Ovary (tissue), 9 donors: ENCODE measurements around the gene EFNA5. TPM values are rescaled to one million over a fixed set of nuclear protein-coding genes. Genes with fewer than 3 reads are reported as not detected.

Experiments used
- DNase-seq, 5 donors: peaks; one replicate each; pipeline ENCODE4 v3.0.0-alpha.2; 2019 to 2020
- H3K27ac ChIP-seq, 2 donors: fragments of 200-600 bp; one replicate each; pipeline versions ENCODE4 v1.5.1 to v1.8.0; 2019 to 2022
- H3K27me3 ChIP-seq: fragments of 200-600 bp; one replicate; pipeline ENCODE4 v1.8.0; 2022
- H3K36me3 ChIP-seq: fragments of 200-600 bp; sonication (generic); one replicate; pipeline ENCODE4 v1.5.1; 2019
- H3K4me1 ChIP-seq: one replicate; pipeline ENCODE4 v1.8.1; 2013; ENCODE audit warnings: mild to moderate bottlenecking, moderate library complexity; ENCODE audit not compliant: insufficient read depth
- H3K4me3 ChIP-seq: fragments of 200-600 bp; sonication (generic); one replicate; pipeline ENCODE4 v1.5.1; 2017
- H3K9me3 ChIP-seq, 2 donors: fragments of 200-600 bp in 1 of 2; sonication (generic) in 1 of 2; one replicate each; pipeline versions ENCODE4 v1.5.1 to v1.8.1; 2013 to 2019; ENCODE audit warnings: mild to moderate bottlenecking in 1 of 2, moderate library complexity in 1 of 2
- EP300 ChIP-seq: sonication (generic); formaldehyde crosslinking; IDR thresholded peaks from one replicate; pipeline ENCODE4 v1.6.1; 2017; ENCODE audit warnings: antibody characterized with exemption
- POLR2A ChIP-seq: fragments of 450-650 bp; IDR thresholded peaks from one replicate; pipeline ENCODE4 v1.6.1; 2017; ENCODE audit warnings: antibody characterized with exemption, mild to moderate bottlenecking, moderate library complexity
- WGBS, 3 donors: extraction: QIAGEN DNeasy Blood & Tissue Kit in 1 of 3; methylation state at CpG; one replicate each; pipeline versions ENCODE4 v1.1.5 to v1.1.7; 2013 to 2017; 5-methylcytosine and 5-hydroxymethylcytosine counted together
- intact Hi-C, 4 donors: fragments of 100-400 bp; cut with DNase I; formaldehyde crosslinking; loops; one replicate each; pipeline versions ENCODE4 v1.11.0 to v1.15.1; 2022 to 2023
- polyA plus RNA-seq, 2 donors: library from polyadenylated mRNA; stranded (reverse); fragments of 200-250 nt in 1 of 2; fragments of 350-450 nt in 1 of 2; fragmentation: Illumina TruSeq in 1 of 2; extraction: RNeasy Lipid Tissue Mini Kit (QIAGEN cat#74804) in 1 of 2; gene quantifications; one replicate each; pipeline ENCODE4 v1.2.3, GENCODE V29; 2013 to 2014
- total RNA-seq, 7 donors: library from RNA; depleted of rRNA in 2 of 7; stranded (reverse); fragments of >200 nt in 2 of 7; fragmentation: NEBNext Ultra II Directional in 3 of 7; extraction: Animal tissue kit (Norgen Biotek cat#: 25700) in 3 of 7; gene quantifications; one replicate each; pipeline versions ENCODE4 v1.1.0 to v1.2.4, GENCODE V29; 2016 to 2023
- TF ChIP-seq, protein P1 (sequence below), 3 donors: fragments of 450-650 bp in 2 of 3; fragments of 200-600 bp in 1 of 3; IDR thresholded peaks; one replicate each; pipeline versions ENCODE4 v1.5.1 to v1.8.0; 2016 to 2022; ENCODE audit warnings: antibody characterized with exemption in 3 of 3, mild to moderate bottlenecking in 1 of 3
- donor health status: DM: no; HTN: no; CAD: no; lungs with moderate emphysema.
- donor health status: DM: no; HTN: no; CAD: no.
- donor health status: Bipolar disorder and iron deficiency.
- donor health status: DM: yes; HTN: yes; CAD: no.
- donor health status: DM: no; HTN: no; CAD: no.
- donor health status: DM: yes; HTN: yes; CAD: no.

The EFNA5 gene
- total and polyA plus RNA-seq, 9 donors: 1.5 to 20.6 (median 7.7) TPM

DNA sequence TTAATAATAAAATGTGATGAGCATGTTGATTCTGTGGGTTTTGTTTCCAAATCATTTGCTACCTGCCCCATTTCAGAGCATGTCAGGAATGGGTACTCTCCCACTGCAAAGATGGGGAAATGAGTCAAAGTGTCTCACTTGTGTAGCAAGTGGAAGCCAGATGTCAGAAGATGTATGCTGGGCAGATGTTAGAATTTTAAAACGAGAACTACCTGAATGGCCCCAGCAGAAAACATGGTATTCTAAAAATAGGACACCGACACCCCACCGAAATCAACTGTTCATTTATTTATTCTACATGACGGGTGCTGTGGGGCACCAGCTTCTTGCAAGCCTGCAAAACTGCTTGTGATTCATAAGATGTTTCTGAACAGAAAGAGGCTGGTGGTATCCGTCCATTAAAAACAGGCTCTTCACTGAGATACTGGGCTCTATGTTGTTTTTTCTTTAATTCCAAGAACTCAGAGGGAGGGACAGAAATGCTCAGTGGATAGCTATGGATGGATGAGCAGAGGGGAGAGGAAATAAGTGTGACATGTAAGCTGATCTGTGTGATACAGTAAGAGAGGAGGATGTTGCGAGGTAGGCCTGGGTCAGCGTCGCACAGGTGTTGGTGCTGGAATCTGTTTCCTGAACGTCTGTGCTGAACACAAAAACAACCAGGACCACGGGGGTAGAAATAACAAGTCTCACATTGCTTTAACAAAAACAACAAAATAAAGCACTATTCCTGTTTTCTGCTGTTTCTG, 157.2 kb downstream of the EFNA5 start:
- Histone ChIP-seq H3K36me3 (no peaks in the 10 kb centered on the region), H3K27me3 (no peaks in the 10 kb centered on the region), H3K4me3 (no peak overlapping the region), H3K9me3 (no peaks in the 10 kb centered on the region), H3K27ac (no peak overlapping the region), H3K4me1 (no peaks in the 10 kb centered on the region)
- 69 to 74% (median 71%) methylated on average over 10 of the region's 10 CpGs for WGBS, 3 donors
- intact Hi-C loops: no loop called here
- TF ChIP-seq EP300 (no peak), POLR2A (no peak)
- TF ChIP-seq, protein P1, sequence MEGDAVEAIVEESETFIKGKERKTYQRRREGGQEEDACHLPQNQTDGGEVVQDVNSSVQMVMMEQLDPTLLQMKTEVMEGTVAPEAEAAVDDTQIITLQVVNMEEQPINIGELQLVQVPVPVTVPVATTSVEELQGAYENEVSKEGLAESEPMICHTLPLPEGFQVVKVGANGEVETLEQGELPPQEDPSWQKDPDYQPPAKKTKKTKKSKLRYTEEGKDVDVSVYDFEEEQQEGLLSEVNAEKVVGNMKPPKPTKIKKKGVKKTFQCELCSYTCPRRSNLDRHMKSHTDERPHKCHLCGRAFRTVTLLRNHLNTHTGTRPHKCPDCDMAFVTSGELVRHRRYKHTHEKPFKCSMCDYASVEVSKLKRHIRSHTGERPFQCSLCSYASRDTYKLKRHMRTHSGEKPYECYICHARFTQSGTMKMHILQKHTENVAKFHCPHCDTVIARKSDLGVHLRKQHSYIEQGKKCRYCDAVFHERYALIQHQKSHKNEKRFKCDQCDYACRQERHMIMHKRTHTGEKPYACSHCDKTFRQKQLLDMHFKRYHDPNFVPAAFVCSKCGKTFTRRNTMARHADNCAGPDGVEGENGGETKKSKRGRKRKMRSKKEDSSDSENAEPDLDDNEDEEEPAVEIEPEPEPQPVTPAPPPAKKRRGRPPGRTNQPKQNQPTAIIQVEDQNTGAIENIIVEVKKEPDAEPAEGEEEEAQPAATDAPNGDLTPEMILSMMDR (IDR thresholded peaks at IDR 0.05): no peak
- DNase-seq: no peak

DNA sequence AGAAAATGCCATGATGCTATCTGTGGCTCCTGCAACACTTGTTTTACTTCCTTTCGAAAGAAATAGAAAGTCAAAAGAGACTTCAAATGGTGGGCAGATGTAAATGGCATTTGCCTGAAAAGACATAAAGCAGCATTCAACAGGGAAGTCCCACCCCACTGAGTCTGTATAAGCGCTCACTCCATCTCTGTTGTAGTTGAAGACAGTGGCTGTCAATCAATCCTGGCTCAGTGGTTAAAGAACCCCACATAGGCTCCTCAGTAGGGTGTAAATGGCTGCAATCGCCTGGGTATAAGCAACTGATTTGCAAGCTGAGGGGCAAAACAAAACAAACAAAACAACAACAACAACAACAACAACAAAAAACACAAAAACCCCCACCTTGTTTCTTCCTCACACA, 158.7 kb downstream of the EFNA5 start:
- H3K4me3 ChIP-seq: no peak overlapping the region
- no peaks in the 10 kb centered on the region for H3K36me3 ChIP-seq
- intact Hi-C loops: no loop called here
- no peaks in the 10 kb centered on the region for H3K27me3 ChIP-seq
- TF ChIP-seq POLR2A (no peak), EP300 (no peak)
- TF ChIP-seq, protein P1 (IDR thresholded peaks at IDR 0.05): no peak
- DNase-seq: no peak
- H3K9me3 ChIP-seq: no peaks in the 10 kb centered on the region
- H3K27ac ChIP-seq: no peak overlapping the region
- 96 to 98% (median 97%) methylated on average over 3 of the region's 3 CpGs for WGBS, 3 donors
- H3K4me1 ChIP-seq: no peaks in the 10 kb centered on the region

DNA sequence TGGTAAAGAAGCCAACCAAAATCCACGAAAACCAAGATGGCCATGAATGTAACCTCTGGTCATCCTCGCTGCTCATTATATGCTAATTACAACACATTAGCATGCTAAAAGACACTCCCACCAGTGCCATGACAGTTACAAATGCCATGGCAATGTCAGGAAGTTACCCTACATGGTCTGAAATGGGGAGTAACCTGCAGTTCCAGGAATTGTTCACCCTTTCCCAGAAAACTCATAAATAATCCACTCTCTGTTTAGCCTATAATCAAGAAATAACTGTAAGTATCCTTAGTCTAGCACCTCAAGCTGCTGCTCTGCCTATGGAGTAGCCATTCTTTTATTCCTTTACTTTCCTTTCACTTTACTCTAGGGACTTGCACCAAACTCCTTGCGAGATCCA, 160.6 kb downstream of the EFNA5 start:
- WGBS, 3 donors: 84 to 89% (median 88%) methylated on average over 3 of the region's 3 CpGs

DNA sequence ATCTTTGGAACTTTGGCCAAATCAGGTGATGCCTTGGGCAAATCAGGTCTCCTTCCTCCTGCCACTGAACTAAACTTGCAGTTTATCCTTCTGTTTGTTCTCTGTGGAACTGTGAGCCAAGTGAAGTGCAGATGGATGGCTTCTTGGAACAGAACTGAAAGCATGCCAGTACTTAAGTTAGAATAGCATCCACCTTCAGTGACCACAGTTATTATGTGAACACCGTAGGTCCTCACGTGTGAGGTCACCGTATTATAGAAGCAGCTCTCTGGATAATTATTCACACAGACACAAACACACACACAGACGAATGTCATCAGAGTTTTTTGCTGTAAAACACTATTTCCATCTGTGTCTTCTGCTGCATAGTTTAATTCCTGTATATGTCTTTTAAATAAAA, 162.6 kb downstream of the EFNA5 start:
- H3K9me3 ChIP-seq: no peaks in the 10 kb centered on the region
- no peaks in the 10 kb centered on the region for H3K4me1 ChIP-seq
- intact Hi-C loops: no loop called here
- TF ChIP-seq, protein P1 (IDR thresholded peaks at IDR 0.05): no peak
- TF ChIP-seq POLR2A (no peak), EP300 (no peak)
- 79 to 90% (median 89%) methylated on average over 4 of the region's 4 CpGs for WGBS, 3 donors
- H3K27me3 ChIP-seq: no peaks in the 10 kb centered on the region
- H3K36me3 ChIP-seq: no peaks in the 10 kb centered on the region
- no peak overlapping the region for H3K4me3 ChIP-seq
- no peak overlapping the region for H3K27ac ChIP-seq
- no peak for DNase-seq

More for the DNA sequence above, 160.6 kb downstream of the EFNA5 start:
- H3K4me1 ChIP-seq: no peaks in the 10 kb centered on the region
- H3K36me3 ChIP-seq: no peaks in the 10 kb centered on the region
- intact Hi-C loops: no loop called here
- no peaks in the 10 kb centered on the region for H3K27me3 ChIP-seq
- TF ChIP-seq, protein P1 (IDR thresholded peaks at IDR 0.05): no peak
- TF ChIP-seq POLR2A (no peak), EP300 (no peak)
- H3K27ac ChIP-seq: no peak overlapping the region
- DNase-seq: no peak
- no peak overlapping the region for H3K4me3 ChIP-seq
- H3K9me3 ChIP-seq: no peaks in the 10 kb centered on the region
